ENCODE results near the gene FAM187B.

DNA sequence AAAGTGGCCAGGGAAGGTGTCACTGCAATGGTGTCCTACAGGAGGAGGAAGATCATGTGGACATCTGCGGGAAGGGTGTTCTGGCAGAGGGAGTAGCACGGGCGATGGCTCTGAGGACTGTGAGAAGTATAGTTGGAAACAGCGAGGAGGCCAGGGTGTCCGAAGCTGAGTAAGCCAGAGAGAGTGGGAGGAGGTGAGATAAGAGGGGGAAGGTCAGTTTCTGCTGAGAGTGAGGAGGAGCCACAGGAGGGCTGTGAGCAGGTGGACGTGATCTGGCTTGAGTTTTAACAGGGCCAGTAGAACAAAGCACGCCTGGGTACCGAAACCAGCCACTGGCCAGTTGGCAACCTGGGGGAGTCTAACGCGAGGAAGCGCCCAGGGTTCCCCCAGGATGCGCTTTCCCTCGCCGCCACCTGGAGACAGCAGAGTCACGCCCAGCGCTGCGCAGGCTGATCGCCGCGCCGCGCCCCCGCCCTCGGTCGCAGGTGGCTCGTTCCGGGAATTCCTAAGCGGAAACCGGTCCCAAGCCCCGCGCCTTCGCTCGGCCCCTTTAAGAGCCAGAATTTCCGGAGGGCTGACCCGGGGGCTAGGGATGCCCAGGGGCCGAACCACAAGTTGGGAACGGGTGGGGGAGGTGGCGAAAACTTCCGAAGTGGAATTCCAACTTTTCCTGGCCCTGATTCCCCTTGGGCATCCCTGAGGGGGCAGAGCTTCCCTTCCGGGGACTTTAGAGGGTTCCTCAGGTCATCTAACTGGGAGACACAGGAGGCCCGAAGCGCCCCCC is 19.2 kb upstream of the FAM187B start:
- TF ChIP-seq CTCF (IDR thresholded peaks at IDR 0.05) (peak in 3 of 4 experiments; percentile 48 to 84 (median 68)), POLR2AphosphoS5 (IDR thresholded peaks at IDR 0.05) (peak; percentile 82)

All from prostate gland (tissue), 2 donors.